ENCODE measurements around the gene PRPSAP2.

DNA sequence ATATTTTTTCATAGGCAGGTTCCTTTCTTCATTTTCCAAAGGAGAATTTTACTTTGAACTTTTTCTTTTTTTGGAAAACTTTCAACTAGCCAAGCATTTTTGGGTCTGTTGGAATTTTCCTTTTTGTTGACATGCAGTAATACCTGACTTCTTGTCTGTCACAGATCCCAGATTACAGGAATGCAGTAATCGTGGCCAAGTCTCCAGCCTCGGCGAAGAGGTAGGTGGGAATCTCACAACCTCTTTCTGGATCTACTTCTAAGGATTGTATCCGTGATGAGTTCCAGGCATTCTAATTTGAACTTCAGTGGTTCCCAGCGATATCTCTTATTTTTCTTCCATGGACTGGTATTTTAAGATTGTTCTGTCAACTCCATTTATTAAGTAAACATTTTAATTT is 31.7 kb downstream of the PRPSAP2 start:
- no peak for TF ChIP-seq POLR2AphosphoS5 (IDR thresholded peaks at IDR 0.05)
- TF ChIP-seq, protein P1, sequence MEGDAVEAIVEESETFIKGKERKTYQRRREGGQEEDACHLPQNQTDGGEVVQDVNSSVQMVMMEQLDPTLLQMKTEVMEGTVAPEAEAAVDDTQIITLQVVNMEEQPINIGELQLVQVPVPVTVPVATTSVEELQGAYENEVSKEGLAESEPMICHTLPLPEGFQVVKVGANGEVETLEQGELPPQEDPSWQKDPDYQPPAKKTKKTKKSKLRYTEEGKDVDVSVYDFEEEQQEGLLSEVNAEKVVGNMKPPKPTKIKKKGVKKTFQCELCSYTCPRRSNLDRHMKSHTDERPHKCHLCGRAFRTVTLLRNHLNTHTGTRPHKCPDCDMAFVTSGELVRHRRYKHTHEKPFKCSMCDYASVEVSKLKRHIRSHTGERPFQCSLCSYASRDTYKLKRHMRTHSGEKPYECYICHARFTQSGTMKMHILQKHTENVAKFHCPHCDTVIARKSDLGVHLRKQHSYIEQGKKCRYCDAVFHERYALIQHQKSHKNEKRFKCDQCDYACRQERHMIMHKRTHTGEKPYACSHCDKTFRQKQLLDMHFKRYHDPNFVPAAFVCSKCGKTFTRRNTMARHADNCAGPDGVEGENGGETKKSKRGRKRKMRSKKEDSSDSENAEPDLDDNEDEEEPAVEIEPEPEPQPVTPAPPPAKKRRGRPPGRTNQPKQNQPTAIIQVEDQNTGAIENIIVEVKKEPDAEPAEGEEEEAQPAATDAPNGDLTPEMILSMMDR (IDR thresholded peaks at IDR 0.05; ENCODE audit: poor library complexity, severe bottlenecking): no peak
- no peak for TF ChIP-seq TAF1 (IDR thresholded peaks at IDR 0.05; ENCODE audit: low read depth)
- TF ChIP-seq EZH2 (IDR thresholded peaks at IDR 0.05; ENCODE audit: borderline replicate concordance, insufficient read depth, low read length, poor library complexity, severe bottlenecking): no peak
- TF ChIP-seq, protein P2, sequence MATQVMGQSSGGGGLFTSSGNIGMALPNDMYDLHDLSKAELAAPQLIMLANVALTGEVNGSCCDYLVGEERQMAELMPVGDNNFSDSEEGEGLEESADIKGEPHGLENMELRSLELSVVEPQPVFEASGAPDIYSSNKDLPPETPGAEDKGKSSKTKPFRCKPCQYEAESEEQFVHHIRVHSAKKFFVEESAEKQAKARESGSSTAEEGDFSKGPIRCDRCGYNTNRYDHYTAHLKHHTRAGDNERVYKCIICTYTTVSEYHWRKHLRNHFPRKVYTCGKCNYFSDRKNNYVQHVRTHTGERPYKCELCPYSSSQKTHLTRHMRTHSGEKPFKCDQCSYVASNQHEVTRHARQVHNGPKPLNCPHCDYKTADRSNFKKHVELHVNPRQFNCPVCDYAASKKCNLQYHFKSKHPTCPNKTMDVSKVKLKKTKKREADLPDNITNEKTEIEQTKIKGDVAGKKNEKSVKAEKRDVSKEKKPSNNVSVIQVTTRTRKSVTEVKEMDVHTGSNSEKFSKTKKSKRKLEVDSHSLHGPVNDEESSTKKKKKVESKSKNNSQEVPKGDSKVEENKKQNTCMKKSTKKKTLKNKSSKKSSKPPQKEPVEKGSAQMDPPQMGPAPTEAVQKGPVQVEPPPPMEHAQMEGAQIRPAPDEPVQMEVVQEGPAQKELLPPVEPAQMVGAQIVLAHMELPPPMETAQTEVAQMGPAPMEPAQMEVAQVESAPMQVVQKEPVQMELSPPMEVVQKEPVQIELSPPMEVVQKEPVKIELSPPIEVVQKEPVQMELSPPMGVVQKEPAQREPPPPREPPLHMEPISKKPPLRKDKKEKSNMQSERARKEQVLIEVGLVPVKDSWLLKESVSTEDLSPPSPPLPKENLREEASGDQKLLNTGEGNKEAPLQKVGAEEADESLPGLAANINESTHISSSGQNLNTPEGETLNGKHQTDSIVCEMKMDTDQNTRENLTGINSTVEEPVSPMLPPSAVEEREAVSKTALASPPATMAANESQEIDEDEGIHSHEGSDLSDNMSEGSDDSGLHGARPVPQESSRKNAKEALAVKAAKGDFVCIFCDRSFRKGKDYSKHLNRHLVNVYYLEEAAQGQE (IDR thresholded peaks at IDR 0.05; ENCODE audit: borderline replicate concordance): no peak

Measured in neural cell (in vitro differentiated cells).